ES-I3 (cell line): ENCODE results near the gene GALK2.
"Not testable (repeated sequence)": the region's sequence is repeated elsewhere in the genome, so short reads cannot be mapped to it uniquely, and the experiment has no call there.

ENCODE experiments used
- H3K36me3 ChIP-seq: 2 replicates; pipeline ENCODE4 v1.6.1; 2013; ENCODE audit warnings: mild to moderate bottlenecking, low read length, control low read depth, moderate library complexity; ENCODE audit not compliant: insufficient read depth
- H3K4me1 ChIP-seq: 2 replicates; pipeline ENCODE4 v1.6.1; 2013; ENCODE audit warnings: mild to moderate bottlenecking, control low read depth, low read length; ENCODE audit not compliant: insufficient read depth
- H3K9ac ChIP-seq: 2 replicates; pipeline ENCODE4 v1.6.1; 2013; ENCODE audit warnings: low read depth, mild to moderate bottlenecking, low read length, moderate library complexity
- H3K9me3 ChIP-seq: 2 replicates; pipeline ENCODE4 v1.6.1; 2013; ENCODE audit warnings: mild to moderate bottlenecking, low read length, moderate library complexity; ENCODE audit not compliant: control insufficient read depth, insufficient read depth

Gene GALK2

GRCh38 chr15:49182128-49182527, 12.1 kb downstream of the GALK2 start:
- no peaks in the 10 kb centered on the region for H3K36me3 ChIP-seq
- 0 out of 2 replicates have a peak, but pooled peaks cover 7% of the 10 kb centered on the region for H3K4me1 ChIP-seq
- no peak overlapping the region for H3K9ac ChIP-seq
- no peaks in the 10 kb centered on the region for H3K9me3 ChIP-seq

GRCh38 chr15:49183741-49184140, 13.7 kb downstream of the GALK2 start:
- H3K4me1 ChIP-seq: peaks cover 16% of the 10 kb centered on the region
- not testable (repeated sequence) for H3K36me3 ChIP-seq, H3K9me3 ChIP-seq, H3K9ac ChIP-seq

- no peak overlapping the region for H3K9ac ChIP-seq
- H3K36me3 ChIP-seq: no peaks in the 10 kb centered on the region
- H3K4me1 ChIP-seq: peaks cover 14% of the 10 kb centered on the region
- H3K9me3 ChIP-seq: no peaks in the 10 kb centered on the region
Measured at GRCh38 chr15:49185473-49185872, 15.4 kb downstream of the GALK2 start.

GRCh38 chr15:49187549-49188245, 17.6 kb downstream of the GALK2 start:
- H3K36me3 ChIP-seq: no peaks in the 10 kb centered on the region
- H3K9ac ChIP-seq: no peak overlapping the region
- peaks cover 14% of the 10 kb centered on the region for H3K4me1 ChIP-seq

GRCh38 chr15:49188933-49189332, 18.9 kb downstream of the GALK2 start:
- Histone ChIP-seq H3K4me1 (peaks cover 14% of the 10 kb centered on the region), H3K9me3 (no peaks in the 10 kb centered on the region), H3K9ac (no peak overlapping the region), H3K36me3 (no peaks in the 10 kb centered on the region)

More at GRCh38 chr15:49187549-49188245, 17.6 kb downstream of the GALK2 start:
- H3K9me3 ChIP-seq: no peaks in the 10 kb centered on the region

- Histone ChIP-seq H3K36me3 (no peaks in the 10 kb centered on the region), H3K9ac (no peak overlapping the region), H3K9me3 (no peaks in the 10 kb centered on the region), H3K4me1 (peaks cover 14% of the 10 kb centered on the region)
Measured at GRCh38 chr15:49189631-49190030, 19.6 kb downstream of the GALK2 start.

- Histone ChIP-seq H3K9ac (no peak overlapping the region), H3K4me1 (peaks cover 14% of the 10 kb centered on the region), H3K9me3 (no peaks in the 10 kb centered on the region), H3K36me3 (no peaks in the 10 kb centered on the region)
Measured at GRCh38 chr15:49190586-49190985, 20.5 kb downstream of the GALK2 start.

GRCh38 chr15:49191892-49192291, 21.8 kb downstream of the GALK2 start:
- no peaks in the 10 kb centered on the region for H3K9me3 ChIP-seq
- H3K9ac ChIP-seq: no peak overlapping the region
- peaks cover 14% of the 10 kb centered on the region for H3K4me1 ChIP-seq
- no peaks in the 10 kb centered on the region for H3K36me3 ChIP-seq

- Histone ChIP-seq H3K4me1 (no peaks in the 10 kb centered on the region), H3K36me3 (no peaks in the 10 kb centered on the region), H3K9ac (no peak overlapping the region), H3K9me3 (no peaks in the 10 kb centered on the region)
Measured at GRCh38 chr15:49196856-49197255, 26.8 kb downstream of the GALK2 start.

GRCh38 chr15:49199666-49200065, 29.6 kb downstream of the GALK2 start:
- Histone ChIP-seq H3K9me3 (no peaks in the 10 kb centered on the region), H3K9ac (no peak overlapping the region), H3K4me1 (no peaks in the 10 kb centered on the region), H3K36me3 (no peaks in the 10 kb centered on the region)

- Histone ChIP-seq H3K9me3 (no peaks in the 10 kb centered on the region), H3K4me1 (no peaks in the 10 kb centered on the region), H3K9ac (no peak overlapping the region), H3K36me3 (no peaks in the 10 kb centered on the region)
Measured at GRCh38 chr15:49200347-49200746, 30.3 kb downstream of the GALK2 start.

- H3K9ac ChIP-seq, H3K36me3 ChIP-seq, H3K4me1 ChIP-seq, H3K9me3 ChIP-seq: not testable (repeated sequence)
Measured at GRCh38 chr15:49208102-49208501, 38.1 kb downstream of the GALK2 start.

GRCh38 chr15:49212897-49213296, 42.9 kb downstream of the GALK2 start:
- Histone ChIP-seq H3K9ac (no peak overlapping the region), H3K4me1 (no peaks in the 10 kb centered on the region), H3K9me3 (no peaks in the 10 kb centered on the region; the same call in 1 of the 2 replicates), H3K36me3 (no peaks in the 10 kb centered on the region)

- H3K36me3 ChIP-seq: no peaks in the 10 kb centered on the region
Measured at GRCh38 chr15:49215768-49216739, 46.0 kb downstream of the GALK2 start.

More at GRCh38 chr15:49215768-49216739, 46.0 kb downstream of the GALK2 start:
- no peaks in the 10 kb centered on the region for H3K4me1 ChIP-seq
- H3K9me3 ChIP-seq: no peaks in the 10 kb centered on the region
- no peak overlapping the region for H3K9ac ChIP-seq
